Measurements from ENCODE around the gene EOLA1.

EOLA1 gene

GRCh38 chrX:149512225-149512885 is 28.5 kb upstream of the EOLA1 start:
- Histone ChIP-seq H3K9me3 (ENCODE audit: control extremely low read depth in 1 of 5, control insufficient read depth in 4 of 5, insufficient read depth in 2 of 5, low read depth in 1 of 5, low read length in 4 of 5) (no peaks in the 10 kb centered on the region), H3K27me3 (replicated peaks in 2 of 5; ENCODE audit: control insufficient read depth in 4 of 5, insufficient read depth in 5 of 5, low read length in 4 of 5) (peaks cover 0 to 4% (median 0%) of the 10 kb centered on the region in 5 experiments), H3K36me3 (ENCODE audit: control insufficient read depth in 4 of 4, insufficient read depth in 4 of 4, low read length in 3 of 4) (no peaks in the 10 kb centered on the region), H3K4me3 (ENCODE audit: control insufficient read depth in 1 of 7, extremely low read depth in 1 of 7, insufficient read depth in 4 of 7, low read depth in 2 of 7, low read length in 6 of 7) (no peak overlapping the region), H3K27ac (ENCODE audit: insufficient read depth in 1 of 2, low read depth in 1 of 2, low read length in 2 of 2, poor library complexity in 1 of 2, severe bottlenecking in 2 of 2) (peak overlapping the region in 1 of 2 experiments; percentile 55), H3K4me1 (ENCODE audit: control extremely low read depth in 1 of 4, control insufficient read depth in 4 of 4, insufficient read depth in 4 of 4, low read length in 3 of 4) (peaks cover 20 to 73% (median 65%) of the 10 kb centered on the region in 4 experiments)
- 81% methylated on average over 3 of the region's 4 CpGs for WGBS (ENCODE audit: insufficient coverage)
- DNase-seq, result peak in 2 of 3 donors; percentile 65 to 66
- POLR2A ChIA-PET, result interaction anchor here (0.7 to 0.8 kb wide), 2 partner anchors 27 to 28 kb away, joined by 3 read pairs; no protein-coding TSS in a partner anchor
- CTCF ChIA-PET, result interaction anchor here (1.1 to 7.3 kb wide), 7 partner anchors 7 to 52 kb away, joined by 4 to 99 read pairs (median 6); partner anchors contain the start of genes EOLA1 and IDS

- Histone ChIP-seq H3K9me3 (ENCODE audit: control extremely low read depth in 1 of 5, control insufficient read depth in 4 of 5, insufficient read depth in 2 of 5, low read depth in 1 of 5, low read length in 4 of 5) (no peaks in the 10 kb centered on the region), H3K27ac (ENCODE audit: insufficient read depth in 1 of 2, low read depth in 1 of 2, low read length in 2 of 2, poor library complexity in 1 of 2, severe bottlenecking in 2 of 2) (peak overlapping the region; percentile 67 to 71), H3K27me3 (replicated peaks in 2 of 5; ENCODE audit: control insufficient read depth in 4 of 5, insufficient read depth in 5 of 5, low read length in 4 of 5) (peaks cover 0 to 4% (median 0%) of the 10 kb centered on the region in 5 experiments), H3K4me3 (ENCODE audit: control insufficient read depth in 1 of 7, extremely low read depth in 1 of 7, insufficient read depth in 4 of 7, low read depth in 2 of 7, low read length in 6 of 7) (peak overlapping the region in 2 of 7 experiments; percentile 6 to 11), H3K36me3 (ENCODE audit: control insufficient read depth in 4 of 4, insufficient read depth in 4 of 4, low read length in 3 of 4) (no peaks in the 10 kb centered on the region), H3K4me1 (ENCODE audit: control extremely low read depth in 1 of 4, control insufficient read depth in 4 of 4, insufficient read depth in 4 of 4, low read length in 3 of 4) (peaks cover 20 to 73% (median 67%) of the 10 kb centered on the region in 4 experiments)
- CTCF ChIA-PET, result interaction anchor here (1.0 to 7.3 kb wide), 6 partner anchors 9 to 27 kb away, joined by 3 to 99 read pairs (median 6); partner anchors contain the start of genes EOLA1 and IDS
- POLR2A ChIA-PET, result interaction anchor here (1.3 to 2.0 kb wide), 4 partner anchors 9 to 18 kb away, joined by 3 to 13 read pairs (median 4); partner anchors contain the start of gene IDS
- peak; percentile 60 to 92 (median 85) for DNase-seq
- WGBS (ENCODE audit: insufficient coverage), result 19% methylated on average over 7 of the region's 9 CpGs
Measured at GRCh38 chrX:149513825-149514428, 26.9 kb upstream of the EOLA1 start.

GRCh38 chrX:149515954-149516602 is 24.7 kb upstream of the EOLA1 start:
- no peak for DNase-seq
- H3K4me3 ChIP-seq (ENCODE audit: control insufficient read depth in 1 of 7, extremely low read depth in 1 of 7, insufficient read depth in 4 of 7, low read depth in 2 of 7, low read length in 6 of 7), result peak overlapping the region in 3 of 7 experiments; percentile 5 to 31 (median 23)
- H3K4me1 ChIP-seq (ENCODE audit: control extremely low read depth in 1 of 4, control insufficient read depth in 4 of 4, insufficient read depth in 4 of 4, low read length in 3 of 4), result peaks cover 20 to 64% (median 55%) of the 10 kb centered on the region in 4 experiments
- ChIA-PET CTCF (interaction anchor here (7.3 kb wide), 1 partner anchor 10 kb away, joined by 99 read pairs; no protein-coding TSS in a partner anchor), POLR2A (no interaction called here)
- H3K9me3 ChIP-seq (ENCODE audit: control extremely low read depth in 1 of 5, control insufficient read depth in 4 of 5, insufficient read depth in 2 of 5, low read depth in 1 of 5, low read length in 4 of 5), result no peaks in the 10 kb centered on the region
- peak overlapping the region in 1 of 2 experiments; percentile 40 for H3K27ac ChIP-seq (ENCODE audit: insufficient read depth in 1 of 2, low read depth in 1 of 2, low read length in 2 of 2, poor library complexity in 1 of 2, severe bottlenecking in 2 of 2)
- no peaks in the 10 kb centered on the region for H3K36me3 ChIP-seq (ENCODE audit: control insufficient read depth in 4 of 4, insufficient read depth in 4 of 4, low read length in 3 of 4)
- no peaks in the 10 kb centered on the region for H3K27me3 ChIP-seq (replicated peaks in 2 of 5; ENCODE audit: control insufficient read depth in 4 of 5, insufficient read depth in 5 of 5, low read length in 4 of 5)
- 63% methylated on average over 3 of the region's 4 CpGs for WGBS (ENCODE audit: insufficient coverage)

DNA sequence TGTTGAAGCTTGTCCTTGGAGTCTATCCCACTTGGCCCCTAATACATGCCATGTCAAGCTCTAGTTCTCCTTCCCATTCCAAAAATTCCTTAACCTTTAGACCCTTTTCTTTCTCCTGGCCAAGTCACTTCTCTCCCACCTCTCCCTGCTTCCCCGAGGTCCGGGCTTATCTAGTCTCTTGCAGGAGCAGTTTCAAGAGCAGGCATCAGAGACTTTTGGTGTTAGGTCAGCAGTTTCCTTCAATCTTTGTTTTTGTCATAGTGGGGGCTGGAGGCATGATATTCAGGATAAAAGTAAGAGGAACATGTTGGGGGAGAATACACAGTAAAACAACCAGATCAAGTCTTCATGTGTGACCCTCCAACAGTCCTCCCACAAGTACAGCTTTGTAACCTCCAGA is 24.2 kb upstream of the EOLA1 start:
- Histone ChIP-seq H3K27me3 (replicated peaks in 2 of 5; ENCODE audit: control insufficient read depth in 4 of 5, insufficient read depth in 5 of 5, low read length in 4 of 5) (no peaks in the 10 kb centered on the region), H3K4me1 (ENCODE audit: control extremely low read depth in 1 of 4, control insufficient read depth in 4 of 4, insufficient read depth in 4 of 4, low read length in 3 of 4) (peaks cover 15 to 63% (median 55%) of the 10 kb centered on the region in 4 experiments), H3K27ac (ENCODE audit: insufficient read depth in 1 of 2, low read depth in 1 of 2, low read length in 2 of 2, poor library complexity in 1 of 2, severe bottlenecking in 2 of 2) (peak overlapping the region in 1 of 2 experiments; percentile 40), H3K4me3 (ENCODE audit: control insufficient read depth in 1 of 7, extremely low read depth in 1 of 7, insufficient read depth in 4 of 7, low read depth in 2 of 7, low read length in 6 of 7) (peak overlapping the region in 1 of 7 experiments; percentile 5), H3K36me3 (ENCODE audit: control insufficient read depth in 4 of 4, insufficient read depth in 4 of 4, low read length in 3 of 4) (no peaks in the 10 kb centered on the region), H3K9me3 (ENCODE audit: control extremely low read depth in 1 of 5, control insufficient read depth in 4 of 5, insufficient read depth in 2 of 5, low read depth in 1 of 5, low read length in 4 of 5) (no peaks in the 10 kb centered on the region)
- WGBS (ENCODE audit: insufficient coverage), result 63% methylated on average over 2 of the region's 2 CpGs
- ChIA-PET POLR2A (no interaction called here), CTCF (no interaction called here)
- no peak for DNase-seq

- H3K36me3 ChIP-seq (ENCODE audit: control insufficient read depth in 4 of 4, insufficient read depth in 4 of 4, low read length in 3 of 4), result no peaks in the 10 kb centered on the region
- H3K9me3 ChIP-seq (ENCODE audit: control extremely low read depth in 1 of 5, control insufficient read depth in 4 of 5, insufficient read depth in 2 of 5, low read depth in 1 of 5, low read length in 4 of 5), result no peaks in the 10 kb centered on the region
- POLR2A ChIA-PET, result no interaction called here
- no peaks in the 10 kb centered on the region for H3K27me3 ChIP-seq (replicated peaks in 2 of 5; ENCODE audit: control insufficient read depth in 4 of 5, insufficient read depth in 5 of 5, low read length in 4 of 5)
- WGBS (ENCODE audit: insufficient coverage), result 88% methylated on average over 1 of the region's 1 CpG
- H3K4me1 ChIP-seq (ENCODE audit: control extremely low read depth in 1 of 4, control insufficient read depth in 4 of 4, insufficient read depth in 4 of 4, low read length in 3 of 4), result peaks cover 13 to 62% (median 54%) of the 10 kb centered on the region in 4 experiments
- H3K4me3 ChIP-seq (ENCODE audit: control insufficient read depth in 1 of 7, extremely low read depth in 1 of 7, insufficient read depth in 4 of 7, low read depth in 2 of 7, low read length in 6 of 7), result no peak overlapping the region
- no peak for DNase-seq
- CTCF ChIA-PET, result no interaction called here
- no peak overlapping the region for H3K27ac ChIP-seq (ENCODE audit: insufficient read depth in 1 of 2, low read depth in 1 of 2, low read length in 2 of 2, poor library complexity in 1 of 2, severe bottlenecking in 2 of 2)
Measured at GRCh38 chrX:149517308-149517707, 23.5 kb upstream of the EOLA1 start.

DNA sequence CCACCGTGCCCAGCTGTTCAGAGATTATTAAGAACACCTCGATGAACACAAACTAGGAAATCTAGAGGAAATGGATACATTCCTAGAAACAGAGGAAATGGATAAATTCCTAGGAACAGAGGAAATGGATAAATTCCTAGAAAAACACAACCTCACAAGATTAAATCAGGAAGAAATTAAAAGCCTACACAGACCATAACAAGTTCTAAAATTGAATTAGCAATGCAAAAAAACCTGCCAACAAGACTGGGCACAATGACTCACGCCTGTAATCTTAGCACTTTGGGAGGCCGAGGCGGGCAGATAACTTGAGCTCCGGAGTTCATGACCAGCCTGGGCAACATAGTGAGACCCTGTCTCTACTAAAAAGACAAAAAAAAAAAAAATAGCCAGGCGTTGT is 22.6 kb upstream of the EOLA1 start:
- CTCF ChIA-PET, result interaction anchor here (1.2 to 1.3 kb wide), 2 partner anchors 8 to 9 kb away, joined by 3 read pairs; no protein-coding TSS in a partner anchor
- Histone ChIP-seq H3K4me3 (ENCODE audit: control insufficient read depth in 1 of 7, extremely low read depth in 1 of 7, insufficient read depth in 4 of 7, low read depth in 2 of 7, low read length in 6 of 7) (no peak overlapping the region), H3K27ac (ENCODE audit: insufficient read depth in 1 of 2, low read depth in 1 of 2, low read length in 2 of 2, poor library complexity in 1 of 2, severe bottlenecking in 2 of 2) (no peak overlapping the region), H3K27me3 (replicated peaks in 2 of 5; ENCODE audit: control insufficient read depth in 4 of 5, insufficient read depth in 5 of 5, low read length in 4 of 5) (no peaks in the 10 kb centered on the region), H3K9me3 (ENCODE audit: control extremely low read depth in 1 of 5, control insufficient read depth in 4 of 5, insufficient read depth in 2 of 5, low read depth in 1 of 5, low read length in 4 of 5) (no peaks in the 10 kb centered on the region), H3K4me1 (ENCODE audit: control extremely low read depth in 1 of 4, control insufficient read depth in 4 of 4, insufficient read depth in 4 of 4, low read length in 3 of 4) (peaks cover 9 to 62% (median 52%) of the 10 kb centered on the region in 4 experiments), H3K36me3 (ENCODE audit: control insufficient read depth in 4 of 4, insufficient read depth in 4 of 4, low read length in 3 of 4) (no peaks in the 10 kb centered on the region)
- WGBS (ENCODE audit: insufficient coverage), result 90% methylated on average over 4 of the region's 7 CpGs
- POLR2A ChIA-PET, result no interaction called here
- DNase-seq, result no peak

All from common myeloid progenitor, CD34-positive (primary cell).